PFSK-1 (cell line): Measurements from ENCODE around the gene TANGO6.

Source experiments
- FOXP2 ChIP-seq: optimal IDR thresholded peaks from 2 replicates; pipeline ENCODE3; 2011; ENCODE audit warnings: borderline replicate concordance, control low read depth, inconsistent platforms; ENCODE audit not compliant: insufficient read depth; ENCODE audit errors: extremely low read length, extremely low read depth
- POLR2AphosphoS5 ChIP-seq: IDR thresholded peaks from 2 replicates; pipeline ENCODE4 v1.6.1; 2012; ENCODE audit warnings: low read depth, mild to moderate bottlenecking, control low read depth, low read length, moderate library complexity
- SIN3A ChIP-seq: IDR thresholded peaks from 2 replicates; pipeline ENCODE4 v1.6.1; 2012; ENCODE audit warnings: mild to moderate bottlenecking, low read length, moderate library complexity, borderline replicate concordance; ENCODE audit not compliant: insufficient read depth
- TAF1 ChIP-seq: IDR thresholded peaks from 2 replicates; pipeline ENCODE4 v1.6.1; 2012; ENCODE audit warnings: low read length, control low read depth, borderline replicate concordance; ENCODE audit not compliant: insufficient read depth
- TF ChIP-seq, protein P1 (sequence below), 2 experiments: IDR thresholded peaks; 2 replicates each; pipeline versions ENCODE4 v1.6.1 to v1.8.0; 2011 to 2012; ENCODE audit warnings: low read depth in 2 of 2, low read length in 2 of 2, control low read depth in 1 of 2, inconsistent platforms in 1 of 2, mild to moderate bottlenecking in 1 of 2, moderate library complexity in 1 of 2; ENCODE audit not compliant: insufficient read depth in 1 of 2

The TANGO6 gene

DNA sequence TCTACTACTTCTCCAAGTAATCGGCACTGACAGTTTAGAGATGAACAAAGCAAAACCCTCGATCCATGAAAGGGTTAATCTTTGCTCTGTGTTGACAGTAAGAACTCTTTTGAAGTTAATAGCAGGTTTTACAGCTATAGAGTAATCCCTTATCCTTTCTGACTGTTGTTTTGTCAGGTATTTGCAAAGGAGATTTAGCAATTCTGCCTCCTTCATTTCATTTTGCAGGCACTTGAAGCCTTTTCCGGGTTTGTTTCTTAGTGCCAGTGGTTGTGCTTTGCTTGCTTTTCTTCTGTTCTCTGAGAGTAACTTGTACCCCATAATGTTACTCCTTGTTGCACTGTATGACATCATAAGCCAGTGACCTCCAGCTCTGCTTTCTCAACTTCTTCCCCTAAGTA is 64.5 kb downstream of the TANGO6 start:
- TF ChIP-seq FOXP2: no peak
- TF ChIP-seq TAF1: no peak
- TF ChIP-seq, protein P1, sequence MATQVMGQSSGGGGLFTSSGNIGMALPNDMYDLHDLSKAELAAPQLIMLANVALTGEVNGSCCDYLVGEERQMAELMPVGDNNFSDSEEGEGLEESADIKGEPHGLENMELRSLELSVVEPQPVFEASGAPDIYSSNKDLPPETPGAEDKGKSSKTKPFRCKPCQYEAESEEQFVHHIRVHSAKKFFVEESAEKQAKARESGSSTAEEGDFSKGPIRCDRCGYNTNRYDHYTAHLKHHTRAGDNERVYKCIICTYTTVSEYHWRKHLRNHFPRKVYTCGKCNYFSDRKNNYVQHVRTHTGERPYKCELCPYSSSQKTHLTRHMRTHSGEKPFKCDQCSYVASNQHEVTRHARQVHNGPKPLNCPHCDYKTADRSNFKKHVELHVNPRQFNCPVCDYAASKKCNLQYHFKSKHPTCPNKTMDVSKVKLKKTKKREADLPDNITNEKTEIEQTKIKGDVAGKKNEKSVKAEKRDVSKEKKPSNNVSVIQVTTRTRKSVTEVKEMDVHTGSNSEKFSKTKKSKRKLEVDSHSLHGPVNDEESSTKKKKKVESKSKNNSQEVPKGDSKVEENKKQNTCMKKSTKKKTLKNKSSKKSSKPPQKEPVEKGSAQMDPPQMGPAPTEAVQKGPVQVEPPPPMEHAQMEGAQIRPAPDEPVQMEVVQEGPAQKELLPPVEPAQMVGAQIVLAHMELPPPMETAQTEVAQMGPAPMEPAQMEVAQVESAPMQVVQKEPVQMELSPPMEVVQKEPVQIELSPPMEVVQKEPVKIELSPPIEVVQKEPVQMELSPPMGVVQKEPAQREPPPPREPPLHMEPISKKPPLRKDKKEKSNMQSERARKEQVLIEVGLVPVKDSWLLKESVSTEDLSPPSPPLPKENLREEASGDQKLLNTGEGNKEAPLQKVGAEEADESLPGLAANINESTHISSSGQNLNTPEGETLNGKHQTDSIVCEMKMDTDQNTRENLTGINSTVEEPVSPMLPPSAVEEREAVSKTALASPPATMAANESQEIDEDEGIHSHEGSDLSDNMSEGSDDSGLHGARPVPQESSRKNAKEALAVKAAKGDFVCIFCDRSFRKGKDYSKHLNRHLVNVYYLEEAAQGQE (IDR thresholded peaks at IDR 0.05; ENCODE audit: insufficient read depth in 1 of 2, low read depth in 2 of 2, low read length in 2 of 2): no peak
- no peak for TF ChIP-seq POLR2AphosphoS5

DNA sequence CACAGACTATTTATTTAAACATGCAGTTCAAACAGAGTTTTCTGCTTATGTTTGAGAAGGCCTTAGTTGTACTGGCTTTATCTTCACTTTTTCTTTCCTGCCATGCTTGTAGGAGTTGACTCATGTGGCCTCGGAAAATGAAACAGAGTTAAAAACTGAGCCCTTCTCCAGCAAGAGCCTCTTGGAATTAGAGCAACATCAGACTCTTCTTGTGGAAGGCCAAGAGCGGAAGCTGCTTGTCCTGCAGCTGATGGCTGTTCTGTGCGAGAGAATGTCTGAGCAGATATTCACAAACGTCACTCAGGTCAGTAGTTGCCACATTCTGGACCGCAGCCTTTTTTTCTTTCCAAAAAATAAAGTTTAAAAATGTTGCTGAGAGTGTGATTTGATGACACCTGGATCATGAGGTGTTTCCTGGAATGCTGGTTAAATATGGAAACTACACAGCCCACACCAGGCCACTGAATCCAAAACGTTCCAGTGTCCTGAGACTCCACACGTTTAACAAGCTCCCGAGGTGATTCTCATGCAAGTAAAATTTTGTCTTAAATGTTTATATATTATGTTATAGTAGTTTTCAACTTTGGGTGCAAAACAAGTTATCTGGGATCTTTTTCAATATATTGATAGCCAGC is 65.9 kb downstream of the TANGO6 start:
- no peak for TF ChIP-seq POLR2AphosphoS5
- TF ChIP-seq TAF1: no peak
- TF ChIP-seq, protein P1 (IDR thresholded peaks at IDR 0.05; ENCODE audit: insufficient read depth in 1 of 2, low read depth in 2 of 2, low read length in 2 of 2): no peak
- no peak for TF ChIP-seq FOXP2
- no peak for TF ChIP-seq SIN3A

DNA sequence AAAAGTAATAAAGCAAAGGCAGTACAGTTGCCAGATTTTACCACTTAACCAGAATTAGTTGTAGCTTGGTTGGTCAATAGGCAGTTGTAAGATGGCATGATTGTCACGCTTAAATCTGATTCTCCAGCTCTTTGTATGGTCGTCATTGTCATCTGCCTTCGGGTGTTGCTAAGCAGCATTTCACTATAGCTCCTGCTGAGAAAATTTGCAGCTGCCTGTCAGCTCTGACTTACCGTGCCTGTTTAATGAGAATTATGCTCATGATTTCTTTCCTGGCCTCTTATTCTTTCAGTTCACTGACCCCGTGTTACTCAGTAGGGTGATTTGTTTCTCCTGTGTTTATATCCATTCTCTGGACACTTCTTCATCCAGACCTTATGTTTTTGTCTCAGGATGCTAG is 66.7 kb downstream of the TANGO6 start:
- no peak for TF ChIP-seq POLR2AphosphoS5
- TF ChIP-seq, protein P1 (IDR thresholded peaks at IDR 0.05; ENCODE audit: insufficient read depth in 1 of 2, low read depth in 2 of 2, low read length in 2 of 2): no peak
- TF ChIP-seq TAF1: no peak
- no peak for TF ChIP-seq FOXP2
- no peak for TF ChIP-seq SIN3A

DNA sequence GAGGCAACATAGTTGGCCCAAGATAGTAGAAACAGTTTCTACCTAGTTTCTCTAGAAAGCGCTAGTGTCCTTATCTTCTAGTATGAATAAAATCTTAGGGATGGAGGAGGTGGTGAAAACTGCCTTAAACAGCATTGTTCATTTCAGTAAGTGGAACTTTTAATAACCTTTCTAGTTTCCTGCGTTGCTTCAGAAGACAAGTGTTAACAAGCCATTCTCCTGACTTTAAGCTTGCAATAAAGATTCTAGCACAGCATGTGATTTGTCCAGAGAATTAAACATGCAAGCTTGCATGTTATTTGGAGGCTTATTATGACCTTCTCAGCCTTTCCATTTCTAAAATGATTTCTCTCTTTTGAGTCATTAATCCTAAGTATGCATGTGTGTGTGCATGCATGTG is 72.3 kb downstream of the TANGO6 start:
- TF ChIP-seq SIN3A (no peak), TAF1 (no peak), POLR2AphosphoS5 (no peak), FOXP2 (no peak)
- TF ChIP-seq, protein P1 (IDR thresholded peaks at IDR 0.05; ENCODE audit: insufficient read depth in 1 of 2, low read depth in 2 of 2, low read length in 2 of 2): no peak
